ENCODE results near the gene JPH4.
"Not testable (repeated sequence)": the region's sequence is repeated elsewhere in the genome, so short reads cannot be mapped to it uniquely, and the experiment has no call there.

The JPH4 gene

GRCh38 chr14:23578560-23579310 lies at the start of gene JPH4:
JPH4 (minus strand) TSS chr14:23578790; CDS start chr14:23577453, 1,337 bp downstream.
- DNase-seq = no peak

- no peak for DNase-seq
Observed at GRCh38 chr14:23627961-23628360, 49.4 kb upstream of the JPH4 start.

GRCh38 chr14:23626946-23627345 lies 48.4 kb upstream of the JPH4 start:
- no peak for DNase-seq

- DNase-seq = no peak
Observed at GRCh38 chr14:23624830-23625404, 46.3 kb upstream of the JPH4 start.

GRCh38 chr14:23623962-23624361 lies 45.4 kb upstream of the JPH4 start:
- no peak for DNase-seq

- no peak for DNase-seq
Observed at GRCh38 chr14:23622990-23623389, 44.4 kb upstream of the JPH4 start.

- DNase-seq = no peak
Observed at GRCh38 chr14:23621932-23622730, 43.5 kb upstream of the JPH4 start.

GRCh38 chr14:23621204-23621931 lies 42.8 kb upstream of the JPH4 start:
- no peak for DNase-seq

GRCh38 chr14:23620177-23620702 lies 41.6 kb upstream of the JPH4 start:
- no peak for DNase-seq

GRCh38 chr14:23618415-23618988 lies 39.9 kb upstream of the JPH4 start:
- no peak for DNase-seq

GRCh38 chr14:23617539-23617938 lies 38.9 kb upstream of the JPH4 start:
- no peak for DNase-seq

GRCh38 chr14:23615856-23616255 lies 37.3 kb upstream of the JPH4 start:
- DNase-seq = no peak

GRCh38 chr14:23614395-23614828 lies 35.8 kb upstream of the JPH4 start:
- DNase-seq = no peak

- no peak for DNase-seq
Observed at GRCh38 chr14:23613242-23614070, 34.9 kb upstream of the JPH4 start.

GRCh38 chr14:23612802-23613201 lies 34.2 kb upstream of the JPH4 start:
- DNase-seq = no peak

- no peak for DNase-seq
Observed at GRCh38 chr14:23612354-23612732, 33.8 kb upstream of the JPH4 start.

GRCh38 chr14:23610815-23611289 lies 32.3 kb upstream of the JPH4 start:
- no peak for DNase-seq

GRCh38 chr14:23610090-23610814 lies 31.7 kb upstream of the JPH4 start:
- DNase-seq = no peak

GRCh38 chr14:23609411-23610089 lies 31.0 kb upstream of the JPH4 start:
- DNase-seq = not testable (repeated sequence)

- DNase-seq = no peak
Observed at GRCh38 chr14:23609001-23609400, 30.4 kb upstream of the JPH4 start.

Data from NCI-H1048 (cell line).